Neural cell (in vitro differentiated cells): ENCODE measurements around the gene UBR7. TPM values are rescaled to one million over a fixed set of nuclear protein-coding genes. Genes with fewer than 3 reads are reported as not detected.

Experiments
- H2AFZ ChIP-seq: fragments of 200-600, 300-800 bp; sonication (generic), shearing (Covaris generic); 2 replicates; pipeline ENCODE4 v1.6.0; 2014; ENCODE audit warnings: low read depth, mild to moderate bottlenecking, antibody characterized with exemption, low read length, moderate library complexity
- H3F3A ChIP-seq: fragments of 200-600 bp; shearing (Covaris generic); 2 replicates; pipeline ENCODE4 v1.6.1; 2016; ENCODE audit warnings: mild to moderate bottlenecking, moderate library complexity, mixed read lengths, antibody characterized with exemption, low read length; ENCODE audit not compliant: insufficient read depth, poor library complexity, severe bottlenecking
- H3K27ac ChIP-seq: fragments of 200-600, 300-800 bp; sonication (generic), shearing (Covaris generic); 2 replicates; pipeline ENCODE4 v1.5.1; 2014; ENCODE audit warnings: mild to moderate bottlenecking, low read length, moderate library complexity
- H3K27me3 ChIP-seq: fragments of 300-800, 200-600 bp; sonication (generic), shearing (Covaris generic); 2 replicates; pipeline ENCODE4 v1.6.0; 2014; ENCODE audit warnings: mild to moderate bottlenecking, low read depth, low read length, moderate library complexity; ENCODE audit not compliant: insufficient read depth
- H3K36me3 ChIP-seq: fragments of 300-800, 200-600 bp; sonication (generic), shearing (Covaris generic); 2 replicates; pipeline ENCODE4 v1.5.1; 2014; ENCODE audit warnings: mild to moderate bottlenecking, antibody characterized with exemption, low read length, moderate library complexity; ENCODE audit not compliant: insufficient read depth
- H3K4me2 ChIP-seq: fragments of 300-800, 200-600 bp; sonication (generic), shearing (Covaris generic); 2 replicates; pipeline ENCODE4 v1.6.0; 2014; ENCODE audit warnings: mild to moderate bottlenecking, low read length
- H3K4me3 ChIP-seq: fragments of 300-800, 200-600 bp; sonication (generic), shearing (Covaris generic); 2 replicates; pipeline ENCODE4 v1.5.1; 2014; ENCODE audit warnings: mild to moderate bottlenecking, low read length, moderate library complexity
- H3K79me2 ChIP-seq: fragments of 200-600 bp; shearing (Covaris generic); replicated peaks from 2 replicates; pipeline ENCODE4 v1.6.0; 2014; ENCODE audit warnings: mild to moderate bottlenecking, low read length, moderate library complexity; ENCODE audit not compliant: insufficient read depth
- H3K9ac ChIP-seq: fragments of 300-800, 200-600 bp; sonication (generic), shearing (Covaris generic); 2 replicates; pipeline ENCODE4 v1.6.1; 2016; ENCODE audit warnings: mild to moderate bottlenecking, low read length, mixed read lengths
- H3K9me2 ChIP-seq: fragments of 200-600 bp; shearing (Covaris generic); 2 replicates; pipeline ENCODE4 v1.6.1; 2016; ENCODE audit warnings: mild to moderate bottlenecking, low read length, mixed read lengths; ENCODE audit not compliant: insufficient read depth
- H3K9me3 ChIP-seq: fragments of 200-600, 300-800 bp; sonication (generic), shearing (Covaris generic); 2 replicates; pipeline ENCODE4 v1.6.1; 2016; ENCODE audit warnings: mild to moderate bottlenecking, mixed run types, low read length, moderate library complexity, mixed read lengths
- H4K20me1 ChIP-seq: fragments of 200-600 bp; shearing (Covaris generic); 2 replicates; pipeline ENCODE4 v1.6.1; 2016; ENCODE audit warnings: mild to moderate bottlenecking, mixed run types; ENCODE audit not compliant: insufficient read depth
- CTCF ChIP-seq: fragments of 450-650 bp; IDR thresholded peaks from 2 replicates; pipeline ENCODE4 v1.5.1; 2014; ENCODE audit warnings: antibody characterized with exemption, mild to moderate bottlenecking, moderate library complexity; ENCODE audit not compliant: poor library complexity, severe bottlenecking
- EP300 ChIP-seq: fragments of 450-650 bp; conservative IDR thresholded peaks from 2 replicates; pipeline ENCODE4 v1.6.1; 2014; ENCODE audit warnings: antibody characterized with exemption, mild to moderate bottlenecking, moderate library complexity; ENCODE audit not compliant: poor library complexity, severe bottlenecking
- EZH2 ChIP-seq: fragments of 200-600, 300-800 bp; shearing (Covaris generic), sonication (generic); IDR thresholded peaks from 2 replicates; pipeline ENCODE4 v1.6.1; 2014; ENCODE audit warnings: antibody characterized with exemption, low read length, borderline replicate concordance, mild to moderate bottlenecking; ENCODE audit not compliant: insufficient read depth, poor library complexity, severe bottlenecking
- MXI1 ChIP-seq: fragments of 450-650 bp; conservative IDR thresholded peaks from 2 replicates; pipeline ENCODE4 v1.6.1; 2014; ENCODE audit warnings: antibody characterized with exemption, mild to moderate bottlenecking; ENCODE audit not compliant: poor library complexity, severe bottlenecking
- POLR2AphosphoS5 ChIP-seq: IDR thresholded peaks from 2 replicates; pipeline ENCODE4 v1.6.1; 2012
- RAD21 ChIP-seq: fragments of 450-650 bp; conservative IDR thresholded peaks from 2 replicates; pipeline ENCODE4 v1.6.1; 2014; ENCODE audit warnings: antibody characterized with exemption, mild to moderate bottlenecking, moderate library complexity
- REST ChIP-seq: IDR thresholded peaks from 2 replicates; pipeline ENCODE4 v1.6.1; 2012; ENCODE audit warnings: borderline replicate concordance
- SMC3 ChIP-seq: fragments of 450-650 bp; conservative IDR thresholded peaks from 2 replicates; pipeline ENCODE4 v1.6.1; 2014; ENCODE audit warnings: antibody characterized with exemption, mild to moderate bottlenecking, moderate library complexity; ENCODE audit not compliant: poor library complexity
- TAF1 ChIP-seq: IDR thresholded peaks from 2 replicates; pipeline ENCODE4 v1.6.1; 2012; ENCODE audit warnings: low read depth
- polyA plus RNA-seq: library from polyadenylated mRNA; depleted of rRNA; stranded (reverse); fragments of >200 nt; gene quantifications from 2 replicates; pipeline ENCODE4 v1.2.3, GENCODE V29; 2014

The UBR7 gene
- polyA plus RNA-seq, 1 donor from 2014 or later = 34.8 TPM

- TF ChIP-seq CTCF (peak; percentile 65), EZH2 (no peak), TAF1 (peak; percentile 66), REST (peak; percentile 60), SMC3 (peak; percentile 54), EP300 (peak; percentile 44), RAD21 (peak; percentile 38), POLR2AphosphoS5 (peak; percentile 95), MXI1 (peak; percentile 72)
- no peaks in the 10 kb centered on the region for H3K36me3 ChIP-seq
- H3K79me2 ChIP-seq = peaks cover 25% of the 10 kb centered on the region
- H3K4me2 ChIP-seq = peak within 1 kb of the TSS; percentile 98
- H3K9me2 ChIP-seq = no peaks in the 10 kb centered on the region
- peak within 1 kb of the TSS; percentile 92 for H3K4me3 ChIP-seq
- H3K27me3 ChIP-seq = no peaks in the 10 kb centered on the region
- peak within 1 kb of the TSS; percentile 99 for H3K9ac ChIP-seq
- H3K9me3 ChIP-seq = no peaks in the 10 kb centered on the region
- peak within 1 kb of the TSS; percentile 93 for H2AFZ ChIP-seq
- H4K20me1 ChIP-seq = no peaks in the 10 kb centered on the region
- peak within 1 kb of the TSS; percentile 96 for H3K27ac ChIP-seq
- no peaks in the 10 kb centered on the region for H3F3A ChIP-seq
Observed at GRCh38 chr14:93184391-93185348, 22.4 kb upstream of the UBR7 start, which contains the start of the genes LYSET and MOAP1. Gene LYSET, plus strand, starts transcription at chr14:93185317. Its CDS starts 89 bp downstream, at chr14:93185406. Gene MOAP1, minus strand, starts transcription at chr14:93184897. Its CDS starts 655 bp downstream, at chr14:93184242.

- Histone ChIP-seq H3K9ac (peak overlapping the region; percentile 99), H3K27me3 (no peaks in the 10 kb centered on the region), H3K9me2 (no peaks in the 10 kb centered on the region), H3K4me3 (peak overlapping the region; percentile 92), H3K4me2 (peak overlapping the region; percentile 81), H3K36me3 (no peaks in the 10 kb centered on the region), H2AFZ (peak overlapping the region; percentile 42), H3K27ac (peak overlapping the region; percentile 63), H4K20me1 (no peaks in the 10 kb centered on the region), H3K79me2 (peaks cover 25% of the 10 kb centered on the region), H3K9me3 (no peaks in the 10 kb centered on the region), H3F3A (no peaks in the 10 kb centered on the region)
- TF ChIP-seq POLR2AphosphoS5 (no peak), SMC3 (no peak), MXI1 (no peak), RAD21 (no peak), CTCF (no peak), EZH2 (no peak), REST (no peak), TAF1 (no peak), EP300 (no peak)
Observed at GRCh38 chr14:93185349-93185720, 21.7 kb upstream of the UBR7 start.
